ENCODE results near the gene FBLIM1. TPM values are rescaled to one million over a fixed set of nuclear protein-coding genes. Genes with fewer than 3 reads are reported as not detected.

Gene FBLIM1
- total and polyA plus RNA-seq, 9 donors: 39.0 to 160 (median 67.6) TPM

DNA sequence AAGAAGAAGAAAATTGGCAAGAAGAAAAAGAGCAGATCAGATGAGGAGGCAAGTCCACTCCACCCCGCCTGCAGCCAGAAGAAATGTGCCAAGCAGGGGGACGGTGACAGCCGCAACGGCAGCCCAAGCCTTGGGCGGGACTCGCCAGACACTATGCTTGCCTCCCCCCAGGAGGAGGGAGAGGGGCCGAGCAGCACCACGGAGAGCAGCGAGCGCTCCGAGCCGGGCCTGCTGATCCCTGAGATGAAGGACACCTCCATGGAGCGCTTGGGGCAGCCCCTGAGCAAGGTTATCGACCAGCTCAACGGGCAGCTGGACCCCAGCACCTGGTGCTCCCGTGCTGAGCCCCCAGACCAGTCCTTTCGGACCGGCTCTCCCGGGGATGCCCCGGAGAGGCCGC, 31.6 kb upstream of the FBLIM1 start:
- DNase-seq: no peak
- Histone ChIP-seq H3K27ac (no peak overlapping the region), H3K27me3 (no peaks in the 10 kb centered on the region), H3K9me3 (no peaks in the 10 kb centered on the region), H3K4me3 (no peak overlapping the region), H3K4me1 (ENCODE audit: insufficient read depth) (no peaks in the 10 kb centered on the region), H3K36me3 (peaks cover 2% of the 10 kb centered on the region)
- TF ChIP-seq EP300 (IDR thresholded peaks at IDR 0.05): no peak
- TF ChIP-seq, protein P1, sequence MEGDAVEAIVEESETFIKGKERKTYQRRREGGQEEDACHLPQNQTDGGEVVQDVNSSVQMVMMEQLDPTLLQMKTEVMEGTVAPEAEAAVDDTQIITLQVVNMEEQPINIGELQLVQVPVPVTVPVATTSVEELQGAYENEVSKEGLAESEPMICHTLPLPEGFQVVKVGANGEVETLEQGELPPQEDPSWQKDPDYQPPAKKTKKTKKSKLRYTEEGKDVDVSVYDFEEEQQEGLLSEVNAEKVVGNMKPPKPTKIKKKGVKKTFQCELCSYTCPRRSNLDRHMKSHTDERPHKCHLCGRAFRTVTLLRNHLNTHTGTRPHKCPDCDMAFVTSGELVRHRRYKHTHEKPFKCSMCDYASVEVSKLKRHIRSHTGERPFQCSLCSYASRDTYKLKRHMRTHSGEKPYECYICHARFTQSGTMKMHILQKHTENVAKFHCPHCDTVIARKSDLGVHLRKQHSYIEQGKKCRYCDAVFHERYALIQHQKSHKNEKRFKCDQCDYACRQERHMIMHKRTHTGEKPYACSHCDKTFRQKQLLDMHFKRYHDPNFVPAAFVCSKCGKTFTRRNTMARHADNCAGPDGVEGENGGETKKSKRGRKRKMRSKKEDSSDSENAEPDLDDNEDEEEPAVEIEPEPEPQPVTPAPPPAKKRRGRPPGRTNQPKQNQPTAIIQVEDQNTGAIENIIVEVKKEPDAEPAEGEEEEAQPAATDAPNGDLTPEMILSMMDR (IDR thresholded peaks at IDR 0.05): no peak
- TF ChIP-seq POLR2A (IDR thresholded peaks at IDR 0.05): no peak
- WGBS, 3 donors: 71 to 78% (median 76%) methylated on average over 20 to 21 of the region's 21 CpGs
- intact Hi-C loops (cut with DNase I): no loop called here

DNA sequence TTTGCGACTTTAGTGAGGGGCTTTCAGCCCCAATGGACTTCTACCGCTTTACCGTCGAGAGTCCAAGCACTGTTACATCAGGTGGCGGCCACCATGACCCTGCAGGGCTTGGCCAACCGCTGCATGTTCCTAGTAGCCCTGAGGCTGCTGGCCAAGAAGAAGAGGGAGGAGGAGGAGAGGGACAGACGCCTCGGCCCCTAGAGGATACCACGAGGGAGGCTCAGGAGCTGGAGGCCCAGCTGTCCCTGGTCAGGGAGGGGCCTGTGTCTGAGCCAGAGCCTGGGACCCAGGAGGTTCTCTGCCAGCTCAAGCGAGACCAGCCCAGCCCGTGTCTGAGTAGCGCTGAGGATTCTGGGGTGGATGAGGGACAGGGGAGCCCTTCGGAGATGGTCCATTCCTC, 31.2 kb upstream of the FBLIM1 start:
- no peak overlapping the region for H3K27ac ChIP-seq
- TF ChIP-seq POLR2A (IDR thresholded peaks at IDR 0.05) (no peak), EP300 (IDR thresholded peaks at IDR 0.05) (no peak)
- TF ChIP-seq, protein P1 (IDR thresholded peaks at IDR 0.05): no peak
- WGBS, 3 donors: 70 to 81% (median 72%) methylated on average over 13 of the region's 13 CpGs
- peaks cover 2% of the 10 kb centered on the region for H3K36me3 ChIP-seq
- H3K4me1 ChIP-seq (ENCODE audit: insufficient read depth): no peaks in the 10 kb centered on the region
- no peaks in the 10 kb centered on the region for H3K9me3 ChIP-seq
- no peaks in the 10 kb centered on the region for H3K27me3 ChIP-seq
- H3K4me3 ChIP-seq: no peak overlapping the region
- DNase-seq: no peak
- intact Hi-C loops (cut with DNase I): no loop called here

DNA sequence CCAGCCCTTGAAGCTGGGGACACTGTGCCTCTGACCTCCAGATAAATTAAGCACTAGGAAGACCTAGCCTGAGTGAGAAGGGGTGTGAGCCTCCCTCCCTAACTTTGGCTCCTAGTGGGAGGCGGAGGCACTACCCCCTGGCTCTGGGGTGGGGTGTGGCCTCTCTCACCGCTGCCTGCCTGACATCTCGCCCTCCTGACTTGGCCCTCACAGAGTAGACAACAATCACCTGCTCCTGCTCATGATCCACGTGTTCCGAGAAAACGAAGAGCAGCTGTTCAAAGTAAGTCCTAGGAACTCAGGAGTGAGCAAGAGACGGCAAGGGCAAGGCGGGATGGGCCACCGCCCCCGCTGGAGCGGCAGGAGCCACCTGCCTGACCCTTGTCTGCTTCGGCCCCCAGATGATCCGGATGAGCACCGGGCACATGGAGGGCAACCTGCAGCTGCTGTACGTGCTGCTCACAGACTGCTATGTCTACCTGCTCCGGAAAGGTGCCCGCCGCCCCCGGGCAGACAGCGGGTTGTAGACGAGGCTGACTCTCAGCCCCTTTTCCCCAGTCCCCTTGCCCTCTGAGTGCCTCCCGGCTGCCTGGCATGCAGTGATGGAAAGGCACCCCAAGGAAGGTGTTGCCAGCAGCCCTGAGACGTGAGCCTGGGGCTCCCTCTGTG, 30.6 kb upstream of the FBLIM1 start:
- 81 to 87% (median 86%) methylated on average over 23 of the region's 23 CpGs for WGBS, 3 donors
- H3K27ac ChIP-seq: no peak overlapping the region
- intact Hi-C loops (cut with DNase I): no loop called here
- H3K9me3 ChIP-seq: no peaks in the 10 kb centered on the region
- peaks cover under 1% of the 10 kb centered on the region for H3K36me3 ChIP-seq
- no peak for DNase-seq
- H3K27me3 ChIP-seq: no peaks in the 10 kb centered on the region
- no peak overlapping the region for H3K4me3 ChIP-seq
- H3K4me1 ChIP-seq (ENCODE audit: insufficient read depth): no peaks in the 10 kb centered on the region
- no peak for TF ChIP-seq EP300 (IDR thresholded peaks at IDR 0.05)
- no peak for TF ChIP-seq POLR2A (IDR thresholded peaks at IDR 0.05)
- TF ChIP-seq, protein P1 (IDR thresholded peaks at IDR 0.05): no peak

DNA sequence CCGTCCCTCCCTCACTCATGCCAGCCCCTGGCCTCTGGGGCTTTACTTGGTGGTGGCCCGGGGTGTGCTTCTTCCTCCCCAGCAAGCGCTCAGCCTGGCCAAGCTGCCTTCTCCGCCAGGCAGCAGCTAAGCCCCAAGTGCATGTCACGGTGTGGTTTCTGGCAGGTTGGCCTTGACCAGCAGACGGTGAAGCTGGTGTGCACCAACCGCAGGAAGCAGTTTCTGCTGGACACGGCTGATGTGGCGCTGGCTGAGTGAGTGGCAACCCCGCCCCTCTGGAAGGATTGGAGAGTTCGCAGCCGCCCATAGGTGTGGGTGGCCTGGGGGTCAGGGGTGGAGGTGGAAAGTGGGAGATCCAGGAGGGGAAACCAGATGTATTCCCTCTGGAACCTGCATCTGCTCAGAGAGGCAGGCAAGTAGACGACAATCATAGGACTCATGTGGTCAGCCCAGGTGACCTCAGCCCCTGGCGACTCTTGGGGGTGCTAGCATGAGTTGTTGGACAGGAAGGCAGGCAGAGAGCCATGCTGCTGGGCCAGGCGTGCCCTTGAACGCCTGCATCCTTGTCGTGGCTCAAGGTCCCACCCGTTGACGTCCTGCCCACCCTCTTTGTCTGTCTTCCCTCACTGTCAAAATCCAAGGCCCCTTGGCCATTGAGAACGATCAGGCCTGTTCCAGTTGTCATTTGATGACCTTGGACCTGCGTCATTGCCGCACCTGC, 29.5 kb upstream of the FBLIM1 start:
- Histone ChIP-seq H3K9me3 (no peaks in the 10 kb centered on the region), H3K27ac (no peak overlapping the region), H3K4me1 (ENCODE audit: insufficient read depth) (no peaks in the 10 kb centered on the region), H3K27me3 (no peaks in the 10 kb centered on the region), H3K36me3 (no peaks in the 10 kb centered on the region), H3K4me3 (no peak overlapping the region)
- WGBS, 3 donors: 73 to 88% (median 83%) methylated on average over 19 to 22 of the region's 22 CpGs
- intact Hi-C loops (cut with DNase I): no loop called here
- no peak for DNase-seq
- TF ChIP-seq, protein P1 (IDR thresholded peaks at IDR 0.05): no peak
- TF ChIP-seq POLR2A (IDR thresholded peaks at IDR 0.05): no peak
- no peak for TF ChIP-seq EP300 (IDR thresholded peaks at IDR 0.05)
